Hepatocyte (in vitro differentiated cells): ENCODE results near the gene MANSC1. TPM values are rescaled to one million over a fixed set of nuclear protein-coding genes. Genes with fewer than 3 reads are reported as not detected.

ENCODE experiments used
- DNase-seq: peaks from one replicate; pipeline ENCODE4 v3.0.0-alpha.2; 2016; ENCODE audit warnings: low spot score
- H2AFZ ChIP-seq: fragments of 200-600 bp; sonication (generic); 2 replicates; pipeline ENCODE4 v1.6.0; 2016; ENCODE audit warnings: antibody characterized with exemption, mild to moderate bottlenecking
- H3K27ac ChIP-seq: fragments of 200-600 bp; sonication (generic); 2 replicates; pipeline ENCODE4 v1.5.1; 2016; ENCODE audit warnings: mild to moderate bottlenecking
- H3K27me3 ChIP-seq: fragments of 200-600 bp; sonication (generic); 2 replicates; pipeline ENCODE4 v1.6.1; 2016
- H3K36me3 ChIP-seq: fragments of 200-600 bp; sonication (generic); replicated peaks from 2 replicates; pipeline ENCODE4 v1.5.1; 2016; ENCODE audit warnings: low read depth; ENCODE audit not compliant: insufficient read depth
- H3K4me1 ChIP-seq: fragments of 200-600 bp; sonication (generic); 2 replicates; pipeline ENCODE4 v1.5.1; 2016; ENCODE audit warnings: mild to moderate bottlenecking, moderate library complexity; ENCODE audit not compliant: insufficient read depth
- H3K4me2 ChIP-seq: fragments of 200-600 bp; sonication (generic); 2 replicates; pipeline ENCODE4 v1.6.0; 2016
- H3K4me3 ChIP-seq: fragments of 200-600 bp; sonication (generic); 2 replicates; pipeline ENCODE4 v1.5.1; 2016; ENCODE audit warnings: mild to moderate bottlenecking
- H3K79me2 ChIP-seq: fragments of 200-600 bp; sonication (generic); 2 replicates; pipeline ENCODE4 v1.6.0; 2017; ENCODE audit warnings: mild to moderate bottlenecking
- H3K9me2 ChIP-seq: fragments of 200-600 bp; sonication (generic); replicated peaks from 2 replicates; pipeline ENCODE4 v1.6.0; 2017; ENCODE audit warnings: mild to moderate bottlenecking; ENCODE audit not compliant: insufficient read depth
- H3K9me3 ChIP-seq: fragments of 200-600 bp; sonication (generic); 2 replicates; pipeline ENCODE4 v1.5.1; 2016; ENCODE audit warnings: low read depth, mild to moderate bottlenecking
- H4K20me1 ChIP-seq: fragments of 200-600 bp; sonication (generic); 2 replicates; pipeline ENCODE4 v1.6.0; 2016; ENCODE audit warnings: mild to moderate bottlenecking; ENCODE audit not compliant: insufficient read depth, poor library complexity, severe bottlenecking
- EZH2 ChIP-seq: fragments of 200-600 bp; sonication (generic); IDR thresholded peaks from 2 replicates; pipeline ENCODE4 v1.6.1; 2016; ENCODE audit warnings: antibody characterized with exemption, mild to moderate bottlenecking, borderline replicate concordance
- EZH2phosphoT487 ChIP-seq: fragments of 200-600 bp; sonication (generic); IDR thresholded peaks from one replicate; pipeline ENCODE4 v1.6.1; 2018; ENCODE audit warnings: antibody characterized with exemption, mild to moderate bottlenecking, low read depth, moderate library complexity; ENCODE audit not compliant: unreplicated experiment, severe bottlenecking
- WGBS: methylation state at CpG from one replicate; pipeline ENCODE4 v1.1.6; 2016; ENCODE audit warnings: low lambda C conversion rate; ENCODE audit errors: missing lambda C conversion rate; 5-methylcytosine and 5-hydroxymethylcytosine counted together
- polyA plus RNA-seq: library from polyadenylated mRNA; unstranded; fragments of >200 nt; fragmentation: Nextera tagmentation; extraction: Ambion mirVana; gene quantifications from 2 replicates; pipeline ENCODE4 v1.2.1, GENCODE V29; 2016
- total RNA-seq: library from RNA; depleted of rRNA; stranded (reverse); fragments of >200 nt; gene quantifications from 2 replicates; pipeline ENCODE4 v1.2.3, GENCODE V29; 2014
- TF ChIP-seq, protein P1 (sequence below): fragments of 200-600 bp; sonication (generic); IDR thresholded peaks from 2 replicates; pipeline ENCODE4 v1.5.1; 2016; ENCODE audit warnings: antibody characterized with exemption, mild to moderate bottlenecking; ENCODE audit not compliant: poor library complexity

Gene MANSC1
- total and polyA plus RNA-seq, 2 experiments from 2014 or later: 17.4 to 20.5 TPM

DNA sequence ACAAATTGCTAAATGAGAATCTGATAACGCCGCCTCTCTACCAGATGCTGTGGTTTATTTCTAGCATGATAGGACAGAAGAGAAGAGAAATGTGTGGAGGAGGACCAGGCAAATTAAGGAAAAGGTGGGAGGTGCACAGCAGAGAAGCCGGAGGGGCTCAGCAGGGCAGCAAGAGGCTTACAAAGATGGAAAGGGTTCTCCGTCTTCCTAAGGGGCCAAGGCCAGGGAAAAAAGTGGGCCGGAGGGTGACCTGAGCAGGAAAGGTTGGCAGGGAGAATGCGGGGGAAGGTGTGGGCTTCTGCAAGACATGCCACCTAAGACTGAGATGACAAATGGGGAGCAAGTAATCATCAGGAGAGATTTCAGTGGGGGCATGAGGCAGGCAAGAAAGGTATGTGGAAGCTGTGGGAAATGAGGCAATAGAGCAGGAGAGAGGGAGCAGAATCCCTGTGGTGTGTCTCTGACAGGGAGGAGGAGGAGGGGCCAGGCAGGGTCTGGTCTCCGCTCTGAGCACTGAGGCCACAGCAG is 18.7 kb downstream of the MANSC1 start:
- Histone ChIP-seq H3K79me2 (no peaks in the 10 kb centered on the region), H4K20me1 (no peaks in the 10 kb centered on the region), H3K27me3 (no peaks in the 10 kb centered on the region), H3K4me1 (peaks cover 12% of the 10 kb centered on the region), H3K36me3 (no peaks in the 10 kb centered on the region), H3K4me3 (no peak overlapping the region), H3K27ac (peak overlapping the region; percentile 74), H2AFZ (peak overlapping the region; percentile 13), H3K9me3 (no peaks in the 10 kb centered on the region), H3K9me2 (no peaks in the 10 kb centered on the region), H3K4me2 (peak overlapping the region; percentile 67)
- 76% methylated on average over 7 of the region's 7 CpGs for WGBS
- TF ChIP-seq, protein P1, sequence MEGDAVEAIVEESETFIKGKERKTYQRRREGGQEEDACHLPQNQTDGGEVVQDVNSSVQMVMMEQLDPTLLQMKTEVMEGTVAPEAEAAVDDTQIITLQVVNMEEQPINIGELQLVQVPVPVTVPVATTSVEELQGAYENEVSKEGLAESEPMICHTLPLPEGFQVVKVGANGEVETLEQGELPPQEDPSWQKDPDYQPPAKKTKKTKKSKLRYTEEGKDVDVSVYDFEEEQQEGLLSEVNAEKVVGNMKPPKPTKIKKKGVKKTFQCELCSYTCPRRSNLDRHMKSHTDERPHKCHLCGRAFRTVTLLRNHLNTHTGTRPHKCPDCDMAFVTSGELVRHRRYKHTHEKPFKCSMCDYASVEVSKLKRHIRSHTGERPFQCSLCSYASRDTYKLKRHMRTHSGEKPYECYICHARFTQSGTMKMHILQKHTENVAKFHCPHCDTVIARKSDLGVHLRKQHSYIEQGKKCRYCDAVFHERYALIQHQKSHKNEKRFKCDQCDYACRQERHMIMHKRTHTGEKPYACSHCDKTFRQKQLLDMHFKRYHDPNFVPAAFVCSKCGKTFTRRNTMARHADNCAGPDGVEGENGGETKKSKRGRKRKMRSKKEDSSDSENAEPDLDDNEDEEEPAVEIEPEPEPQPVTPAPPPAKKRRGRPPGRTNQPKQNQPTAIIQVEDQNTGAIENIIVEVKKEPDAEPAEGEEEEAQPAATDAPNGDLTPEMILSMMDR: no peak
- no peak for TF ChIP-seq EZH2phosphoT487
- TF ChIP-seq EZH2: no peak
- peak; percentile 45 for DNase-seq

DNA sequence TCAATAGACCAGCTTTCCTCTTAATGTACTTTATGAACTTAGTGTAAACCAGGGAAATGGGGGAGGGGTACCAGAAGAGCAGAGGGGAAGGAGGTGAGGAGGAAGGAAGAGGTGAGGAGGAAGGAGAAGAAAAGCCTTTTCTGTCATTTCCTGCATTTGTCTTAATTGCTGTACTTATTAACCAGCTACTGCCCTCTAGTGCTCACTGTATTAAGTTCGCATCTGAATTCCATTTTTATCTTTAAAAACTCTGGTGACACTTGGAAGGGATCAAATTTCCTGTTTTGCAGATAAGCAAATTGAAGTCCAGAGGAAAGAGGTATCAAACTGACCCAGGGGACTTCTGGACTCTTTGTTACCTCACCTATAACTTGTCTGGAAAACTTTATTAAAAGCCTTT is 22.2 kb downstream of the MANSC1 start:
- TF ChIP-seq EZH2phosphoT487 (no peak), EZH2 (no peak)
- TF ChIP-seq, protein P1: peak; percentile 78
- no peaks in the 10 kb centered on the region for H3K9me2 ChIP-seq
- H3K27ac ChIP-seq: peak overlapping the region; percentile 10
- peaks cover 8% of the 10 kb centered on the region for H3K4me1 ChIP-seq
- H3K79me2 ChIP-seq: no peaks in the 10 kb centered on the region
- H3K4me3 ChIP-seq: no peak overlapping the region
- DNase-seq: peak; percentile 83
- no peaks in the 10 kb centered on the region for H4K20me1 ChIP-seq
- H3K27me3 ChIP-seq: no peaks in the 10 kb centered on the region
- WGBS: 5% methylated on average over 1 of the region's 1 CpG
- H2AFZ ChIP-seq: no peak overlapping the region
- H3K4me2 ChIP-seq: no peak overlapping the region
- no peaks in the 10 kb centered on the region for H3K36me3 ChIP-seq
- no peaks in the 10 kb centered on the region for H3K9me3 ChIP-seq

DNA sequence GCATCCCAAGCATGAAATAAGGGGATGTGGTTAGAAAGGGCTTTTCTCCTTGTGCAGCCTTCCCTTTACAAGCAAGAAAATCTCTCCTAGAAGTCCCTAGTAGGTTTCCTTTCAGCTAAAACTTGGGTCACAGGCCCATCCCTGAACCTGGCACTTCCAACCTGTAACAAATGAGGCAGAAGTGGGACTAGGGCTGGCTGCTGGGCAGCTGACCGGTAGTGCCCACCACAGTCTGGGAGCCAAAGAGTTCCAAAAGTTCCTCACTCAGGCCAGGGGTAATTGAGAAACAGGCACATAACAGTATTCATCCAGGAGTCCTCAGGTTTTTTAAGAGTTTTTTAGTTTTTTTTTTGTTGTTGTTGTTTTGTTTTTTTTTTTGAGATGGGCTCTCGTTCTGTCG is 23.8 kb downstream of the MANSC1 start:
- Histone ChIP-seq H3K4me3 (no peak overlapping the region), H4K20me1 (no peaks in the 10 kb centered on the region), H3K27ac (no peak overlapping the region), H3K4me1 (peaks cover 2% of the 10 kb centered on the region), H3K79me2 (no peaks in the 10 kb centered on the region), H3K27me3 (no peaks in the 10 kb centered on the region), H3K9me3 (no peaks in the 10 kb centered on the region), H3K36me3 (no peaks in the 10 kb centered on the region), H3K4me2 (no peak overlapping the region), H3K9me2 (no peaks in the 10 kb centered on the region), H2AFZ (no peak overlapping the region)
- DNase-seq: no peak
- 100% methylated on average over 3 of the region's 3 CpGs for WGBS
- TF ChIP-seq EZH2phosphoT487 (no peak), EZH2 (no peak)
- TF ChIP-seq, protein P1: no peak

DNA sequence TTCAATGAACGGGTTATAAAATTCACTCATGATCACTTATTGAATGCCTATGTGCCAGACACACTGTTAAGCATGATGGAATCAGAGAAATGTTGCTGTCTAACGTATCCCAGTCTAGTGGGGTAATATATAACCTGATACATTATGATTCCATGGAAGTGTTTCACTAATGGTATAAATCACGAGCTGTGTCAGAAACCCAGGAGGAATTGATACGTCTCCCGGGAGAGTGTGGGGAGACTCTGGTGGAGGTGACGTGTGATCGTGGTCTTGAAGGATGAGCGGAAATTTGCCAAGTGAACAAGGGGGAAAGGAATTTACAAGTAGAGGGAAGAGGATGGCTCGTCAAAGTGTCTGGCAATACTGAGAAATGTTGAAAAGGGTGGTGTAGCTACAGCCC is 26.5 kb downstream of the MANSC1 start:
- WGBS: 70% methylated on average over 9 of the region's 9 CpGs
- Histone ChIP-seq H3K4me3 (no peak overlapping the region), H3K4me2 (no peak overlapping the region)

More for the DNA sequence above, 26.5 kb downstream of the MANSC1 start:
- TF ChIP-seq, protein P1: no peak
- no peak for TF ChIP-seq EZH2
- TF ChIP-seq EZH2phosphoT487: no peak
- Histone ChIP-seq H2AFZ (no peak overlapping the region), H3K27me3 (no peaks in the 10 kb centered on the region), H3K4me1 (peaks cover 6% of the 10 kb centered on the region), H3K79me2 (no peaks in the 10 kb centered on the region), H4K20me1 (no peaks in the 10 kb centered on the region), H3K9me2 (no peaks in the 10 kb centered on the region), H3K36me3 (no peaks in the 10 kb centered on the region), H3K9me3 (no peaks in the 10 kb centered on the region), H3K27ac (no peak overlapping the region)
- no peak for DNase-seq
